NCI-H82 treated with DMSO at 0.1 percent for 48 hours (cell line): Measurements from ENCODE around the gene STARD3.

ENCODE experiments used
- DNase-seq: peaks from one replicate; lab custom pipeline; 2025; ENCODE audit not compliant: unreplicated experiment; lab: John Stamatoyannopoulos, UW

The STARD3 gene

DNA sequence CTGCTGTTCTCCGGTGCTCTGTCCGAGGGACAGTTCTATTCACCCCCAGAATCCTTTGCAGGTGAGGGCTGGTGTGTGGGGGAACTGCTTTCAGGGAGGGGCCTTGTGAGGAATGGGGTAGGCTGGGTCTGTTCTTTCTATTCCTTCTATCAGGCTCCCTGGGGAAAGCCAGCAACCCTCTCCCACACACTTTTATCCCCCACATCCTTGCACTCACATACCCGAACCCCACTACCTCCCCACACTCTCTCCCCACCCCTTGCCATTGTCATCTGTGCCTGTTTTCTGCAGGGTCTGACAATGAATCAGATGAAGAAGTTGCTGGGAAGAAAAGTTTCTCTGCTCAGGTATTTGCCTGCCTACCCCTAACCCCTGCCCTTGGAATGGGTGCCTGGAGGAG lies 21.8 kb downstream of the STARD3 start:
- DNase-seq, result no peak

DNA sequence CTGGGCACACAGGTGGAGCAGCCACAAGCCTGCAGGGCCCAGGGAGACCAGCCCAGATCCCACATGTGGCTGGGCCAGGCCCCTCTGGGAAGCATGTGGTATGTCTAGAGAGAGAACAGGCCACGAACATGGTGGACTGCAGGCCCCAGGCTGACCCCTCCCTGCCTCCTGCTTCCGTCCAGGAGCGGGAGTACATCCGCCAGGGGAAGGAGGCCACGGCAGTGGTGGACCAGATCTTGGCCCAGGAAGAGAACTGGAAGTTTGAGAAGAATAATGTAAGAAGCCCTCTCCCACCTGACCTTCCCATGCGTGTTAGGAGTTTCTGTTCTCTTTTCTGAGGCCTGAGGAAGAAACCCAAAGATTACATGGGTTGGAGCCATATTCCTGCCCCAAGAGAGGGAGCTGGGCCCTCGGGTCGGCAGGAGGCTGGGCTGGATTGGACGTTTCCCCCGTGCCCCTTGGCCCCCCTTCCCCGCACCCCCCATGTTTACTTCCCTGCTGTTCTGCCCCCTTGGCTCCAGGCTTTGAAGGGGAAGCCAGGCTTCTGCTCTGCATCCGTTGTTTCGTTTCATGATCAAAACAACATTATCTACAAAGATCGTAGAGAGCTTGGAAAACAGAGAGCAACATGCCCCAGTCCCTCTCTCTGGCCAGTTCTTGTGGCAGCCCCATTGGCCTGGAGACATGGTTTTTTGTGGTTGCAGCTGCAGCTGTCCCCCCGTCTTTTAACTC lies 22.5 kb downstream of the STARD3 start:
- no peak for DNase-seq

DNA sequence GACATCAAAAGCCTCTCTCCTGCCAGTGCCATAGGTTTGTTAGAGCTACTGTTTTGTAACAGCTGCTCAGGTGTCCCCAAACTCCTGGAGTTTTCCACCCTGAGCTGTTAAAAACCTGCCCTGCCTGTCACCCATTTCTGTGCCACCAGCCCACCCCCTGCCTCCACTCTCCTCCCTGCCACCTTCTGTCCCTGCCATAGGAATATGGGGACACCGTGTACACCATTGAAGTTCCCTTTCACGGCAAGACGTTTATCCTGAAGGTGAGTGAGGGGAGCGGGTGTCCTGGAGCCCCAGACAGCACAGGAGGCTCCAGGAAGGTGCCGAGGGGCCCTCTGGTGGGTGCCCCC lies 23.0 kb downstream of the STARD3 start:
- no peak for DNase-seq

DNA sequence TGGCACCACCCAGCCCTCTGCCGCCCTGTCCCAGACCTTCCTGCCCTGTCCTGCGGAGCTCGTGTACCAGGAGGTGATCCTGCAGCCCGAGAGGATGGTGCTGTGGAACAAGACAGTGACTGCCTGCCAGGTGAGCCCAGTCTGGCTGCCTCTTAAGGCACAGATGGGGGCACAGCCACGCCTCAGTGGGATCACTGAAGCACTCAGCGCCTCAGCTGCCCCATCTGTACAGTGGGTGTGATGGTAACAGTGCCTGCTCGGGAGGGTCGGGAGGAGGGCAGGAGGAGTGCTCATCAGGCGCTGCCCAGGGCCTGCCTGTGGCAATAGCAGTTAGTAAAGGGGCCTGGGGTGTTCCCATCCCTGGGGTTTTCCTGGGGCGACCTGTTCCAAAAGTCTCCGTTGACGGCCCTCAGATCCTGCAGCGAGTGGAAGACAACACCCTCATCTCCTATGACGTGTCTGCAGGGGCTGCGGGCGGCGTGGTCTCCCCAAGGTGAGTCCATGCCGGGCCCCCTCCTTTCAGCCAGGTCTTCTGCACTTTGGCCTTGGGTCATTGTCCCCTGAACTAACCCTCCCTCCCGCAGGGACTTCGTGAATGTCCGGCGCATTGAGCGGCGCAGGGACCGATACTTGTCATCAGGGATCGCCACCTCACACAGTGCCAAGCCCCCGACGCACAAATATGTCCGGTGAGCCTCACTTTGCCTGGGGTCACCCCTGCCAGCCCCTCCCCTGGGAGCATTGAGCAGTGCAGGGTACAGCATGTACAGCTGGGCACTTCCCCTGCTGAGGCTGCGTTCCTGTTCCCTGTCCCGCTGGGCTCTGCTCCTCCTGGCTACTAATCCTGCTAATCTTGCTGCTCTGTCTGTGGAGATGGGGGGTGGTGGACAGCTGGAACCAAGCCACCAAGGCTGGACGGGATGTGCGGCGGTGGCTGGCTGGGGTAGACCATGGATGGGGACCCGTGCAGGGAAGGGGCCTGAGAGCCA lies 23.7 kb downstream of the STARD3 start:
- peak; percentile 88 for DNase-seq

DNA sequence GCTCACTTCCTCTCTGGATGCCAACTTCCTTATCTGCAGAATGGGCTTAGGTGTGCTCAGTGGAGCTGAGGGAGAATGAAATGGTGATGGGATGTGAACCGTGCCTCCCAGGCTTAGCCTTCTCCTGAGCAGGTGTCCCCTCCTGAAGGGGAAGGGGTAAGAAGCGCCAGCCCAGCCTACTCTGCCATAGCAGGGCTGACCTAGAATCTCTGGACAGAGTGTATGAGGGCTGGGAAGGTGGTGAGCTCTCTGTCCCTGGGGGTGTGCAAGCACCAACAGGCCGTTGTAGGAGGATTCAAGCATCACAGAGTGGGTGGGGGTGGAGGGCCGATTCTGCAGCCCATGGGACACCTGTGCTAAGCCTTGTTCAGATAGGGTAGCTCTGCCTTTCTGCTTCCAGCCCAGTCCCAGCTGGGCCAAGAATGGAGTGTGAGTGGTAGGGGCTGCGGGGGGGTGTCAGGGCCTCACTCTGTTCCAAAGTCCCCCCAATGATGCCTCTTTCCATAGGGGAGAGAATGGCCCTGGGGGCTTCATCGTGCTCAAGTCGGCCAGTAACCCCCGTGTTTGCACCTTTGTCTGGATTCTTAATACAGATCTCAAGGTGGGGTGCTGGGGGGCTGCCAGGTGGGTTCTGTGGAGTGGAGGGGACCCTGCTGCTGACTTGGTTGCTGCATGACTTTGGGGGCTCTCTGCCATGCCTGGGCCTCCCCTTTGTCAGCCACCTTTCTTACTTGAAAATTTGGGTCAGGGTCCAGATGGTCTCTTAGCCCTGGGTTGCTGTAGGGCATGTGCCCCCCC lies 25.0 kb downstream of the STARD3 start:
- DNase-seq, result no peak

DNA sequence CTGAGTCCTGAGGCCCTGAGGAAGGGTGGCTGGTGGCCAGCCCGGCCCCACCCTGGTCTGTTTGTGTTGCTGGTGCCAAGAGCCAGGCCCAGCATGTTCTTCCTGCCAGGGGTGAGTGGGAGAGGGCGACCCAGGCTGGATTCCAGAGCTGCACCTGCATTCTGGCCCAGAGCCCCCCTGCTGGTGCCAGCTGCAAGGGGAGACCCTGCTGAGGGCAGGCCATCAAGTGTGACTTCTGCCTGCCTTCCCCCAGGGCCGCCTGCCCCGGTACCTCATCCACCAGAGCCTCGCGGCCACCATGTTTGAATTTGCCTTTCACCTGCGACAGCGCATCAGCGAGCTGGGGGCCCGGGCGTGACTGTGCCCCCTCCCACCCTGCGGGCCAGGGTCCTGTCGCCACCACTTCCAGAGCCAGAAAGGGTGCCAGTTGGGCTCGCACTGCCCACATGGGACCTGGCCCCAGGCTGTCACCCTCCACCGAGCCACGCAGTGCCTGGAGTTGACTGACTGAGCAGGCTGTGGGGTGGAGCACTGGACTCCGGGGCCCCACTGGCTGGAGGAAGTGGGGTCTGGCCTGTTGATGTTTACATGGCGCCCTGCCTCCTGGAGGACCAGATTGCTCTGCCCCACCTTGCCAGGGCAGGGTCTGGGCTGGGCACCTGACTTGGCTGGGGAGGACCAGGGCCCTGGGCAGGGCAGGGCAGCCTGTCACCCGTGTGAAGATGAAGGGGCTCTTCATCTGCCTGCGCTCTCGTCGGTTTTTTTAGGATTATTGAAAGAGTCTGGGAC lies 25.8 kb downstream of the STARD3 start:
- DNase-seq, result no peak

DNA sequence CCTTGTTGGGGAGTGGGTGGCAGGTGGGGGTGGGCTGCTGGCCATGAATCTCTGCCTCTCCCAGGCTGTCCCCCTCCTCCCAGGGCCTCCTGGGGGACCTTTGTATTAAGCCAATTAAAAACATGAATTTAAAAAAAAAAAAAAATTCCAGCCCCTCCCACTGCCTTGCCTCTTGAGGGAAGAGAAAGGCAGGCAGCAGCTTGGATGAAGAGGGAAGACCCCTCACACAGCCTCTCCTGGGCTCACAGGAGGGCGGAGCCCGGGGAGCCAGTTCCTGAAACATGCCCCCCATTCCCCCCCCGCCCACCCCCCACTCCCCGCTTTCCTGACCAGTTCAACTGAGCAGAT lies 26.4 kb downstream of the STARD3 start:
- DNase-seq, result no peak

DNA sequence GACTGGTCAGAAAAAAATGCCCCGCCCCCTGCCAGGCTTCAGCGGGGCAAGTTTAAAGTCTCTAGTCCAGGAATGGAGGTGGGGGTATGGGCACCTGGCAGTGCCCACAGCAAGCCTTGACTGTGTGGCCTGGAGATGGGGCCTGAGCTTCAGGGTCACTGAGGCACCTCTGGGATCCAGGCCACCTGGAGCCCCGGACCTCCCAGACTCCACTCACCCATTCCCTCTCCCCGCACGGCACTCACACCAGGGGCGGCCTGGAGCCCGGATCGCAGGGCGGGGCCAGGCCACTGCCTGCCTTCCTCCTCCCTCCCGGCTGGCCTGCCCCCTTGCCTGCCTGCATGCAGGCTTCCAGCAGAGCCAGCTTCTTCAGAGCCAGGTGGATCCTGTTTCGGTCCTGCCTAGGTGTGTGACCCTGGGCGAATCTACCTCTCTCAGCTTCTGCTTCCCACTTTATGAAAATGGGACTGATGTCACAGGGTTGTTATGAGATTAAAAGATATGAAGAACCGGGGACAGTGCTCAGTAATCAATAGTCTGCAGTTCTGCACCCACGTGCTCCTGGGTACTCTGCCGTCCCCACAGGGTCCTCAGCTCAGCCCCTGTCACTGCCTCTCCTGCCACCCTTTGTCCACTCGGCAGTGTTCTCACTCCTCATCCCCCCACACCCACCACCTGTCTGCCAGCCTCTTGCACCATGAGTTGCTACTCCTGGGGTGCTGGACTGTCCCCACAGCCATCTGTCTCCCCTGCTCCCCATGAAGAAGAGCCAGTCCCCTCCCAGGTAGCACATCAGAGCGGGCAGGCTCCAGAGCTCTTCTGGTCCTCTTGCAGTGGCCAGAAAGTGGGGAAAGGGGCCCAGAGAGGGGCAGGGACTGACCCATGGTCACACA lies 27.0 kb downstream of the STARD3 start:
- DNase-seq, result no peak

DNA sequence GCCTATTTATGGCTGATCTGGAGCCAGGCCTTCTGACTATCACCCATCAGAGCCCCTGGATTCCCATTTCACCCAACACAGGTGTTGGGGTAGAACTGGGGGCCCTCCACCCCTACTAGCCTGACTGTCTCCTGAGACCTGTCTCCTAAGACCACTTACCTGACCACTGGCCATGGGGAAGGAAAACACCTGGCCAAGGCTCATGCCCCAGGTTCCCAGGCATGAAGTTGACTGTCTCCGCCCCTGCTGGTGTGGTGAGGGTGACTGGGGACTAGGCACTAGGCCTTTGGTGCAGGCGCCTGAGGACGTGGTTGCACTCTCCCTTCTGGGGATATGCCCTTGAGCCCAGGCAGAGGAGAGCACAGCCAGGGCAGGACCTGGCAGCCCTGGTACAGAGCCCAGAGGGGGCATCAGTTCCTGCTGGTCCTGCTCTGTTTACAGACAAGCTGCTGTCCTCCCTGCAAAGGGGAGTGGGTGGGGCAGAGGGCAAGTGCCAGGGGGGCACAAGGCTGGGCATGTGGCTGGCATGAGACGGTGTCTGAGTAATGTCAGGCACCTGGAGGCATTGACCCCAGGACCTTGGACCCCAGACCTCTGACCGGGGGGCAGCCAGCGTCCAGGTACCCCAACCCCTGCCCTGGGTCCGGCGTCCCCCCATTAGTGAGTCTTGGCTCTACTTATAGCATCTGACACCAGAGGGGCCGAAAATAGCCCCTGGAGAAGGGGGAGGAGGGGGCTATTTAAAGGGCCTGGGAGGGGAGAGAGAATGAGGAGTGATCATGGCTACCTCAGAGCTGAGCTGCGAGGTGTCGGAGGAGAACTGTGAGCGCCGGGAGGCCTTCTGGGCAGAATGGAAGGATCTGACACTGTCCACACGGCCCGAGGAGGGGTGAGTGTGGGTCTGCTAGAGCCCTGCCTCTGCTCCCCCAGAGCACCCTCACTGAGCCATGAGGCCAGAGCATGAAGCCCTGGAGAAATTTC lies 27.9 kb downstream of the STARD3 start, which contains the start of gene TCAP:
TSS of gene TCAP (plus strand) at position 769 of the 981 bp plus-strand sequence. CDS start at position 780, 11 bp downstream.
- no peak for DNase-seq

DNA sequence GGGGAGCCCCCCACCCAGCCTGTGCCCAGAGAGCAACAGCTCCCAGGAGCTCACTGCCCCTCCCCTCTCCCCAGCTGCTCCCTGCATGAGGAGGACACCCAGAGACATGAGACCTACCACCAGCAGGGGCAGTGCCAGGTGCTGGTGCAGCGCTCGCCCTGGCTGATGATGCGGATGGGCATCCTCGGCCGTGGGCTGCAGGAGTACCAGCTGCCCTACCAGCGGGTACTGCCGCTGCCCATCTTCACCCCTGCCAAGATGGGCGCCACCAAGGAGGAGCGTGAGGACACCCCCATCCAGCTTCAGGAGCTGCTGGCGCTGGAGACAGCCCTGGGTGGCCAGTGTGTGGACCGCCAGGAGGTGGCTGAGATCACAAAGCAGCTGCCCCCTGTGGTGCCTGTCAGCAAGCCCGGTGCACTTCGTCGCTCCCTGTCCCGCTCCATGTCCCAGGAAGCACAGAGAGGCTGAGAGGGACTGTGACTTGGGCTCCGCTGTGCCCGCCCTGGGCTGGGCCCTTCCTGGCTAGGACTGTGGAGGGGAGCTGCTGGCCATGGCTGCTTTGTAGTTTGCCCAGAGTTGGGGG lies 28.8 kb downstream of the STARD3 start:
- DNase-seq, result no peak

DNA sequence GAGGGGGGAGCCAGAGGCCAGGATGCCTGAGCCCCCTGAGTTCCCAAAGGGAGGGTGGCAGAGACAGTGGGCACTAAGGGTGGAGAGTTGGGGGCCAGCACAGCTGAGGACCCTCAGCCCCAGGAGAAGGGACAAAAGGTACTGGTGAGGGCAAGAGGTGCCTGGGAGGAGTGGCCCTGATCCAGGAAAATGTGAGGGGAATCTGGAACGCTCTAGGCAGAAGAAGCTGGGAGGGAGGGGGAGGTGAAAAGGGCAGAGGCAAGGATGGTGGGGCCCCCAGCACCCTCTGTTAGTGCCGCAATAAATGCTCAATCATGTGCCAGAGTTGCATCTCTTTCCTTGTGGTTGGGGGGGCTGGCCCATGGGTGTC lies 29.3 kb downstream of the STARD3 start:
- no peak for DNase-seq

DNA sequence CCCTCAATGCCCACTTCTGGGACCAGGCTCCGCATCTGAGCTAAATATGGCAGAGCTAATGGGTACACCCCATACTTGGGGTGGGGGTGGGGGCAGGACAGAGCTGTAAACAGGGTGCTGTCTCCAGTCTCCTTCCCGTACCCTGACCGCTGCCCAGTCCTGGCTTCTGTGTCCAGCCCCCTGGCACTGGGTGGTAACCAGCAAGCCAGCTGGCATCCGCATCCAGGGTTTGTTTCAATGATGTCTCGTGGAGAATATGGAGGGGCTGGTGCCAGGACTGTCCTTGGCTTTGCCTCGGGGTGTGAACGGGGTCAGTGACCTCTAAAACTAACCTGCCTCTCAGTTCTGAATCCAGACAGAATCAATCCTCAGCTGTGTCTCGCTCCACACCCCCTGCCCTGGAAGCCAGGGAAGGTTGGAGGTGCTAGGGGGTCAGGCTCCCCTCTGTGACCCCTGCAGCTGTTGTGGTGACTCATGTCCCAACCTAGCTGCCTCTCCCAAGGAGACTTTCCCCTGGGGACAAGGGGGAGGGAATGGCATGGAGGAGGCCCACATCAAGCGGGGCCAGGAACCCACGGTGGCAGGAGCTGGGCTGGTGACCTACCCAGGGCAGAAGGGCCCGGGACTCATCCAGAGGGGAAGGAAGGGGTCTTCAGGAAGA lies 29.8 kb downstream of the STARD3 start:
- DNase-seq, result no peak

DNA sequence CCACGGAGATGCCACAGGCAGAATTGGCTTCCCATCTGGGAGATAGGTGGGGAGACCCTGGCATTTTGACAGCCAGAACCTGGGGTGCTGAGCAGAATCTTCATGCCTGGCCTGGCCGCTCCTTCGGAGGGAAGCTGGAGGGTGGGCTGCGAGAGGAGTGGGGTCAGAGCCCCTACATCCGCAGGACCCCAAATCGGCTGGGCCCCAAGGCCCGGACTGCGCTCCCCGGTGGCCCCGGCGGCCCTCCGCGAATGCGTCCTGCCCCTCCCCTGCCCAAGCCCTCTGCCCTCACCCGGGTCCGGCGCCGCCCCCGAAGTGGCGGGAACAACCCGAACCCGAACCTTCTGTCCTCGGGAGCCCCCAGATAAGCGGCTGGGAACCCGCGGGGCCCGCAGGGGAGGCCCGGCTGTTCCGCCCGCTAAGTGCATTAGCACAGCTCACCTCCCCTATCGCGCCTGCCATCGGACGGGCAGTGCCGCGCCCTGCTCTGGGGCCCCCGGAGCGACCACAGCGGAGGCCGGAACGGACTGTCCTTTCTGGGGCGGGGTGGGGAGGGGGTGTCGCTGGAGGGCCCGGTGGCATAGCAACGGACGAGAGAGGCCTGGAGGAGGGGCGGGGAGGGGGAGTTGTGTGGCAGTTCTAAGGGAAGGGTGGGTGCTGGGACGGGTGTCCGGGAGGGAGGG lies 30.5 kb downstream of the STARD3 start:
- DNase-seq, result peak; percentile 36

DNA sequence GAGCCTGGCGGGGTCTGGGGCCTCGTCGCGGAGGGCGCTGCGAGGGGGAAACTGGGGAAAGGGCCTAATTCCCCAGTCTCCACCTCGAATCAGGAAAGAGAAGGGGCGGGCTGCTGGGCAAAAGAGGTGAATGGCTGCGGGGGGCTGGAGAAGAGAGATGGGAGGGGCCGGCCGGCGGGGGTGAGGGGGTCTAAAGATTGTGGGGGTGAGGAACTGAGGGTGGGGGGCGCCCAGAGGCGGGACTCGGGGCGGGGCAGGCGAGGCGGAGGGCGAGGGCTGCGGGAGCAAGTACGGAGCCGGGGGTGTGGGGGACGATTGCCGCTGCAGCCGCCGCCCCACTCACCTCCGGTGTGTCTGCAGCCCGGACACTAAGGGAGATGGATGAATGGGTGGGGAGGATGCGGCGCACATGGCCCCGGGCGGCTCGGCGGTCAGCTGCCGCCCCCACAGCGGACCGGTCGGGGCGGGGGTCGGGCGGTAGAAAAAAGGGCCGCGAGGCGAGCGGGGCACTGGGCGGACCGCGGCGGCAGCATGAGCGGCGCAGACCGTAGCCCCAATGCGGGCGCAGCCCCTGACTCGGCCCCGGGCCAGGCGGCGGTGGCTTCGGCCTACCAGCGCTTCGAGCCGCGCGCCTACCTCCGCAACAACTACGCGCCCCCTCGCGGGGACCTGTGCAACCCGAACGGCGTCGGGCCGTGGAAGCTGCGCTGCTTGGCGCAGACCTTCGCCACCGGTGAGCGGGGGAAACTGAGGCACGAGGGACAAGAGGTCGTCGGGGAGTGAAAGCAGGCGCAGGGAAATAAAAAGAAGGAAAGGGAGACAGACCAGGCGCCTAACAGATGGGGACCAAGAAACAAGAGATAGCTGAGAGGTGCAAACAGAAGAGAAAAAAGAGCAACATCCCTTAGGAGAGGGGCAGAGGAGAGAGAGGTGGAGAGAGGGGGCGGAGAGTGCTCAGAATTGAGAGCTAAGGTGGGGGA lies 31.3 kb downstream of the STARD3 start, which contains the start of gene PNMT:
TSS of gene PNMT (plus strand) at position 509 of the 980 bp plus-strand sequence. CDS start at position 532, 23 bp downstream.
- DNase-seq, result peak; percentile 36

DNA sequence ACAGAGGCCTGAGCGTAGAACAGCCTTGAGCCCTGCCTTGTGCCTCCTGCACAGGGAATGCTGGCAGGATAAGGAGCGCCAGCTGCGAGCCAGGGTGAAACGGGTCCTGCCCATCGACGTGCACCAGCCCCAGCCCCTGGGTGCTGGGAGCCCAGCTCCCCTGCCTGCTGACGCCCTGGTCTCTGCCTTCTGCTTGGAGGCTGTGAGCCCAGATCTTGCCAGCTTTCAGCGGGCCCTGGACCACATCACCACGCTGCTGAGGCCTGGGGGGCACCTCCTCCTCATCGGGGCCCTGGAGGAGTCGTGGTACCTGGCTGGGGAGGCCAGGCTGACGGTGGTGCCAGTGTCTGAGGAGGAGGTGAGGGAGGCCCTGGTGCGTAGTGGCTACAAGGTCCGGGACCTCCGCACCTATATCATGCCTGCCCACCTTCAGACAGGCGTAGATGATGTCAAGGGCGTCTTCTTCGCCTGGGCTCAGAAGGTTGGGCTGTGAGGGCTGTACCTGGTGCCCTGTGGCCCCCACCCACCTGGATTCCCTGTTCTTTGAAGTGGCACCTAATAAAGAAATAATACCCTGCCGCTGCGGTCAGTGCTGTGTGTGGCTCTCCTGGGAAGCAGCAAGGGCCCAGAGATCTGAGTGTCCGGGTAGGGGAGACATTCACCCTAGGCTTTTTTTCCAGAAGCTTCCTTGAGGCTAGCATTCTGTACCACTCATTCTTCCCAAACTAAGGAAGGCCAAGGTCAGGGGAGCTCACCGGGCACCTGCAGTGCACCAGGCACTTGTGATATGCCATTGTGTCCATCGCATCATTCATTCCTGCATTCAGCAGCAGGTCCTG lies 33.2 kb downstream of the STARD3 start:
- no peak for DNase-seq
